ENCODE data around the gene SINHCAF.
"Not testable (repeated sequence)": the region's sequence is repeated elsewhere in the genome, so short reads cannot be mapped to it uniquely, and the experiment has no call there.

The SINHCAF gene

DNA sequence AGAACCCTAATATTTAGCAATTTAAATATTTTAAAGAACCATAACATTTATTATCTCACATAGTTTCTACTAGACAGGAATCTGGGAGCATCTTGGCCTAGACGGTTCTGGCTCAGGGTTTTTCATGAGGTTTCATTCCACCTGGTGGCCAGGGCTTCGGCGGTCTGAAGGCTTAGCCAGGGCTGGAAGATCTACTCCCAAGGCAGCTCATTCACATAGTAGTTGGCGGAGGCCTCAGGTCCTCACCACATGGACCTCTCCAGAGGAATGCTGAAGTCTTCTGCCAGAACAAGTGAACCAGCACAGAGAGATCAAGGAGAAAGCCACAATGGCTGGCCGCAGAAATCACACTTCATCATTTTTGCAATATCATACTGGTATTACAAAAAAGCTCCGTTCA lies 68.2 kb downstream of the SINHCAF start:
- H3K9ac ChIP-seq (ENCODE audit: low read depth, low read length) = no peak overlapping the region
- no peaks in the 10 kb centered on the region for H3K9me3 ChIP-seq (replicated peaks; ENCODE audit: low read length)
- H3K27me3 ChIP-seq (ENCODE audit: control insufficient read depth, insufficient read depth, low read length) = peaks cover 9% of the 10 kb centered on the region
- no peak overlapping the region for H3K4me3 ChIP-seq (ENCODE audit: low read length)
- no peak overlapping the region for H3K4me2 ChIP-seq (ENCODE audit: low read length)
- H3K36me3 ChIP-seq (ENCODE audit: insufficient read depth, low read length) = no peaks in the 10 kb centered on the region
- H3K4me1 ChIP-seq (ENCODE audit: control insufficient read depth, insufficient read depth, low read length) = no peaks in the 10 kb centered on the region

DNA sequence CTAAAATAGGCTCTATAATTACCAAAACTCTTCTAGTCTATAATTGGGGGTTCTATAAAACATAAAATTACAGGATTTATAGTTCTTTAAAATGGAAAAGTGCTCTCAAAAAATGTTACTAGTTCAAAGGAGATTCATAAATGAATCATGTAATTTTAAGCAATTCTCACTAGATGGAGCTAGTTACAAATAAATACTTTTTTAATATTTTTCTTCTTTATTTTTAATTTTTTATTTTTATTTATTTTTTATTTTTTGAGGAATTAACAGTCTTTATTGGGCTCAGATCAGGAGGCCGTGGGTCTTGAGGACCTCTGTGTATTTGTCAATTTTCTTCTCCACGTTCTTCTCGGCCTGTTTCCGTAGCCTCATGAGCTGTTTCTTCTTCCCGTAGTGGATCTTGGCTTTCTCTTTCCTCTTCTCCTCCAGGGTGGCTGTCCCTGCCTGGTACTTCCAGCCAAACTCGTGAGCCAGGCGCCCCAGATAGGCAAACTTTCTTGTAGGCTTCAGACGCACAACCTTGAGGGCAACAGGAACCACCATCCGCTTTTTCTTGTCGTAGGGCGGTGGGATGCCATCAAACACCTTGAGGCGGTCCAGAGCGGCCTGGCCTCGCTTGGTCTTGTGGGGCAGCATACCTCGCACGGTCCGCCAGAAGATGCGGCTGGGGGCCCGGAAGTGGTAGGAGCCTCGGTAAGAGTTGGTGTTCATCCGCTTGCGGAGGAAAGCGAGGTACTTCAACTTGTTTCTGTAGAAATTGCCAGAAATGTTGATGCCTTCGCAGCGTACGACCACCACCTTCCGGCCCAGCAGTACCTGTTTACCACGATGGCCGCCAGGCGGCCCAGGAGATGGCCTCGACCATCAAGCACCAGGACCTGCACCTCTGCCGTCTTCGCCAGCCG lies 74.0 kb downstream of the SINHCAF start:
- Histone ChIP-seq H3K27me3 (ENCODE audit: control insufficient read depth, insufficient read depth, low read length) (peaks cover 14% of the 10 kb centered on the region), H3K4me2 (ENCODE audit: low read length) (peak overlapping the region; percentile 37)
- not testable (repeated sequence) for H3K4me1 ChIP-seq (ENCODE audit: control insufficient read depth, insufficient read depth, low read length); H3K9ac ChIP-seq (ENCODE audit: low read depth, low read length); H3K4me3 ChIP-seq (ENCODE audit: low read length); H3K9me3 ChIP-seq (replicated peaks; ENCODE audit: low read length); H3K36me3 ChIP-seq (ENCODE audit: insufficient read depth, low read length)

DNA sequence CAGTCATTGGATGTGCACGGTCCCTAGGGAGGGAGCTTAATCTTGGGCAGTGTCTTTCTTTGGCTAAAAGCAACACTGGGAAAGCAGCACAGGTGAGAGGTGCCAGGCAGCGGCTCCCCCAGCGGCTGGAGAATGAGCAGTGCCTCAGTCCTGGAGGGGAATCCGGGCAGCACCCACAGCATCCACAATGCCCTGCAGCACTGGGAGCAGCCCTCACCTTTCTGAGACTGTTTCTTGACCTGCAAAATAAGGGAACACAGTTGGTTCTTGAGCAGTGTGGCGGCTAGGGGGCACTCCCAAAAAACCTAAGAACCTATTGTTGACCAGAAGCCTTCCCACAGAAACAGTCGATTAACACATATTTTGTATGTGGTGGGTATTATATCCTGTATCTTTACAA lies 75.8 kb downstream of the SINHCAF start:
- no peaks in the 10 kb centered on the region for H3K36me3 ChIP-seq (ENCODE audit: insufficient read depth, low read length)
- no peak overlapping the region for H3K4me3 ChIP-seq (ENCODE audit: low read length)
- H3K27me3 ChIP-seq (ENCODE audit: control insufficient read depth, insufficient read depth, low read length) = peaks cover 14% of the 10 kb centered on the region
- no peak overlapping the region for H3K9ac ChIP-seq (ENCODE audit: low read depth, low read length)
- peaks cover 4% of the 10 kb centered on the region for H3K4me1 ChIP-seq (ENCODE audit: control insufficient read depth, insufficient read depth, low read length)
- H3K9me3 ChIP-seq (replicated peaks; ENCODE audit: low read length) = no peaks in the 10 kb centered on the region
- H3K4me2 ChIP-seq (ENCODE audit: low read length) = no peak overlapping the region

DNA sequence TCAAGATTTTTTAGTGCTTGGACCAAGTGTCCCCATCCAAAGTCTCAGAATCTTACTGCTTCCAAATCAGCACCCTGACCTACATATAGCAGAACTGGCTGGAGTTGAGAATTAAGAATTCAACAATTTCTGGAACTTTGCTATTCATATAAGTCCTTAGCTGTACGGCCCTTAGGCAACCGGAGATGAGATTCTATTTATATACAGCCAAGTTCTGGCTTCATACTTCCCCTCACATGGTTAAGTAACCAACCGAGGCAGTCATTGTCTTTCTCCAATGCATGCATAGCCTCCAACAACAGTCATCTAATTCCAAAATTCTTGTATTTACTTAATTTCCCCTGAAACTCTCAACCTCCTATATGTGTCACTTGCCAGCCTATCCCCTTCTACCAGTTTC lies 76.6 kb downstream of the SINHCAF start:
- Histone ChIP-seq H3K4me2 (ENCODE audit: low read length) (no peak overlapping the region), H3K4me1 (ENCODE audit: control insufficient read depth, insufficient read depth, low read length) (peaks cover 4% of the 10 kb centered on the region), H3K9me3 (replicated peaks; ENCODE audit: low read length) (no peaks in the 10 kb centered on the region), H3K9ac (ENCODE audit: low read depth, low read length) (no peak overlapping the region), H3K4me3 (ENCODE audit: low read length) (no peak overlapping the region), H3K27me3 (ENCODE audit: control insufficient read depth, insufficient read depth, low read length) (peaks cover 17% of the 10 kb centered on the region), H3K36me3 (ENCODE audit: insufficient read depth, low read length) (no peaks in the 10 kb centered on the region)

DNA sequence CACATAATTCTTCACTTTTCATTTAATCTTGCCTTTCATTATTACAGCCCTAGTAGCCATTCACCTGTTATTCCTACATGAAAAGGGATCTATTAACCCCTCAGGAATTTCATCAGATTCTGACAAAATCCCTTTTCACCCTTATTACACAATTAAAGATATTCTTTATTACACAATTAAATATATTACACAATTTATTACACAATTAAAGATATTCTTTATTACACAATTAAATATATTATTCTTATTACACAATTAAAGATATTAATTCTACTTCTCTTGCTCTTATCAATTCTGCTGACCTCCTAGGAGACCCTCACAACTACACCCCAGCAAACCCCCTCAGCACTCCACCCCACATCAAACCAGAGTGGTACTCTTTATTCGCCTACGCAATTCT lies 77.1 kb downstream of the SINHCAF start:
- H3K36me3 ChIP-seq (ENCODE audit: insufficient read depth, low read length) = no peaks in the 10 kb centered on the region
- no peak overlapping the region for H3K4me3 ChIP-seq (ENCODE audit: low read length)
- H3K4me2 ChIP-seq (ENCODE audit: low read length) = no peak overlapping the region
- no peak overlapping the region for H3K9ac ChIP-seq (ENCODE audit: low read depth, low read length)
- peaks cover 14% of the 10 kb centered on the region for H3K27me3 ChIP-seq (ENCODE audit: control insufficient read depth, insufficient read depth, low read length)
- peaks cover 4% of the 10 kb centered on the region for H3K4me1 ChIP-seq (ENCODE audit: control insufficient read depth, insufficient read depth, low read length)
- no peaks in the 10 kb centered on the region for H3K9me3 ChIP-seq (replicated peaks; ENCODE audit: low read length)

DNA sequence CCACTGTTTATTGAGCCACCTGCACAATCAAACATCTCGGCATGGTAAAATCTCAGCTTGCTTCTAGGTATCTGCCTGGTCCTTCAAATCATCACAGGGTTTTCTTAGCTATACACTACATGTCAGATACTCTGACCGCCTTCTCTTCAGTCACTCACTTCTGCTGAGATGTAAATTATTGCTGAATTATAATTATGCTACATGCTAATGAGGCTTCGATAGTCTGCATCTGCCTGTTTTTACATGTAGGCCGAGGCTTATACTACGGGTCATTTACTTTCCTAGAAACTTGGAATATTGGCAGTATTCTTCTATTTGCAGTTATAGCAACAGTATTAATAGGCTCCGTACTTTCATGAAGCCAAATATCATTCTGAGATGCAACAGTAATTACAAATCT lies 77.6 kb downstream of the SINHCAF start:
- Histone ChIP-seq H3K4me1 (ENCODE audit: control insufficient read depth, insufficient read depth, low read length) (peaks cover 4% of the 10 kb centered on the region), H3K4me2 (ENCODE audit: low read length) (no peak overlapping the region), H3K36me3 (ENCODE audit: insufficient read depth, low read length) (no peaks in the 10 kb centered on the region), H3K9ac (ENCODE audit: low read depth, low read length) (no peak overlapping the region), H3K9me3 (replicated peaks; ENCODE audit: low read length) (no peaks in the 10 kb centered on the region), H3K4me3 (ENCODE audit: low read length) (no peak overlapping the region), H3K27me3 (ENCODE audit: control insufficient read depth, insufficient read depth, low read length) (peaks cover 10% of the 10 kb centered on the region)

DNA sequence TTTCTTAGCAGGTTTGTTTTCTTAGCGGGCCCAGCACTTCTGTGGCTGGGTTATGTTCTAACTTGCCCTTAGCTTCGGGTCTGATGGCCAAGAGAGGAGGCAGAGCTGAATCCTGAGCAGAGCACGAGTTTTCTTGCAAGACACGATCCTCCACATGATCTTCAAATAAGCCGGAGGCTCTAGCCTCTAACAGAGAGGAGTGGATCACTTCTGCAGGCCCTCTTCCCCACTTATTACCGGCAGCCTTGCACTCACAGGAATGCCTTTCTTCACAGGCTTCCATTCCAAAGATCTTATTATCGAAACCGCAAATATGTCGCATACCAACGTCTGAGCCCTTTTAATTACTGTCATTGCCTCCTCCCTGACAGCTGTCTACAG lies 79.5 kb downstream of the SINHCAF start:
- Histone ChIP-seq H3K4me1 (ENCODE audit: control insufficient read depth, insufficient read depth, low read length) (peaks cover 4% of the 10 kb centered on the region), H3K4me3 (ENCODE audit: low read length) (no peak overlapping the region), H3K9ac (ENCODE audit: low read depth, low read length) (no peak overlapping the region), H3K36me3 (ENCODE audit: insufficient read depth, low read length) (no peaks in the 10 kb centered on the region), H3K27me3 (ENCODE audit: control insufficient read depth, insufficient read depth, low read length) (peaks cover 22% of the 10 kb centered on the region), H3K4me2 (ENCODE audit: low read length) (no peak overlapping the region), H3K9me3 (replicated peaks; ENCODE audit: low read length) (no peaks in the 10 kb centered on the region)

DNA sequence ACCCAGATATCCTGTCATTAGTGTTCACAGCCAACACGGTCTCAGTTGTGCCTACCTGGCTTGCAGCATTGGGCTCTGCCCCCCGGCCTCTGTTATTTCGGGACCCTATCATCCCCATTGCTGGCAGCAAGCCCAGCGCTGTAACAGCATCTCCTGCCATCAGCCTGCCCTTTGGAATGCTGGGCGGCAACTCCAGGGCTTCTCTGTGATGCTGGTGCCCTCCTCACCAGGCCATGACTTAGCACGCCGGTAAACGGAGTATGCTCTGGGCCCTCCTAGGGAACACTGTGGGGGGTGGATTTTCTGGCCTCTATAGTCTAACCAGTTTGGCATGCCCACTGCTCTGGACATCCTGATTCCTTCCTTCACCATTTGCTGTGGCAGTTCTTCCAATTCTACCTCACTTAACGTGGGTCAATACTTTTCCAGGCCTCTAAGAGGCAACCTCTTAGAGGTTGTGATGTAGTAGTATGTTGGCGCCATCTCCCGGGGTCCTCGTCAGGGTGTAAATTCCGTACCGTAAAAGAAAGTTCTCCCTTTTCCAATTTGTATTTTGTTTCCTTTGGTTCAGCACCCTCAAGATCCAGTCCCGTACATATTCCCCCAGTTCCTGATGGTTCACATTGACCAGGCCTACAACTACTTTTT lies 80.0 kb downstream of the SINHCAF start:
- Histone ChIP-seq H3K4me1 (ENCODE audit: control insufficient read depth, insufficient read depth, low read length) (peaks cover 4% of the 10 kb centered on the region), H3K4me2 (ENCODE audit: low read length) (no peak overlapping the region), H3K27me3 (ENCODE audit: control insufficient read depth, insufficient read depth, low read length) (peaks cover 27% of the 10 kb centered on the region), H3K9me3 (replicated peaks; ENCODE audit: low read length) (no peaks in the 10 kb centered on the region), H3K9ac (ENCODE audit: low read depth, low read length) (no peak overlapping the region), H3K36me3 (ENCODE audit: insufficient read depth, low read length) (no peaks in the 10 kb centered on the region), H3K4me3 (ENCODE audit: low read length) (no peak overlapping the region)

DNA sequence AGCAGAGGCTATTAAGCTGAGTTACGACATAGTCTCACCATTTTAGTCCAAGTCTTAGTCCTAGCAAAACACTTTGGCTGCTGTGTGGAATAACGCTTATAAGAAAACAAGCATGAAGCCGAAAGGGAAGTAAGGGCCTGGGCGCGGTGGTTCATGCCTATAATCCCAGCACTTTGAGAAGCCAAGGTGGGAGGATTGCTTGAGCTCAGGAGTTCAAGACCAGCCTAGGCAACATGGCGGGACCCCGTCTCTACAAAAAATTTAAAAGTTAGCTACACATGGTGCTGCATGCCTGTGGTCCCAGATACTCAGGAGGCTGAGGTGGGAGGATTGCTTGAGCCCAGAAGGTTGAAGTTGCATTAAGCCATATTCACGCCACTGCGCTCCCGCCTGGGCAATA lies 83.5 kb downstream of the SINHCAF start:
- H3K9ac ChIP-seq (ENCODE audit: low read depth, low read length); H3K4me3 ChIP-seq (ENCODE audit: low read length); H3K4me1 ChIP-seq (ENCODE audit: control insufficient read depth, insufficient read depth, low read length); H3K9me3 ChIP-seq (replicated peaks; ENCODE audit: low read length); H3K4me2 ChIP-seq (ENCODE audit: low read length); H3K36me3 ChIP-seq (ENCODE audit: insufficient read depth, low read length): not testable (repeated sequence)
- H3K27me3 ChIP-seq (ENCODE audit: control insufficient read depth, insufficient read depth, low read length) = peaks cover 38% of the 10 kb centered on the region

DNA sequence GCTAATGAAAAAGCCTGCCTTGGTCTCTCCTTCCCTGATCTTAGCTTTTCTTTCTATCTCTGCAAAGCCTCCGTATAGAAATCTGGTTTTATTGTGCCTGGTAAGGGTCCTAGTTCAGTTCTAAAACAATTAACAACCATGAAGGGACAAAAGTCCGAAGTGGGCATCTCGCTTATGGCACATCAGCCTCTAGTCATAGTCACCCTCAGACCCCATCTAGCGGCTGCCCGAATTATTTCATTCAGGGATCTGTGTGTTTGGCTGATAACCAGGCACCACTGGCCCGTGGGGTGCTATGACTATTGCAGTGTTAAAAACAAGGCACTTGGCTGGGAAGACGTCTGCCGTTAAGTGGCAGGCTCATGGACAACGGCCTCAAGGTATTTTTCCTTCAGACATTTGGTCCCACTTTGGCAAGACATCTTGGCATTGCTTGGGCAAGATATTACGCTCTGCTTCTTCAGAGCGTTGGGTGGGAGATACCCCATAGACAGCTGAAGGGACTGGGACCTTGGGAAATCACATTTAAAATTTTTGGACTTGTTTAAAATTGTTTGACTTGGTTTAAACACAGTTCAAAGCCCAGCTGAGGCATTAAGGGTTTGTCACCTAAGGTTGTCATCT lies 87.1 kb downstream of the SINHCAF start:
- Histone ChIP-seq H3K9me3 (replicated peaks; ENCODE audit: low read length) (no peaks in the 10 kb centered on the region), H3K9ac (ENCODE audit: low read depth, low read length) (no peak overlapping the region), H3K4me3 (ENCODE audit: low read length) (peak overlapping the region; percentile 52), H3K36me3 (ENCODE audit: insufficient read depth, low read length) (no peaks in the 10 kb centered on the region), H3K4me1 (ENCODE audit: control insufficient read depth, insufficient read depth, low read length) (no peaks in the 10 kb centered on the region), H3K27me3 (ENCODE audit: control insufficient read depth, insufficient read depth, low read length) (peaks cover 69% of the 10 kb centered on the region), H3K4me2 (ENCODE audit: low read length) (peak overlapping the region; percentile 57)

DNA sequence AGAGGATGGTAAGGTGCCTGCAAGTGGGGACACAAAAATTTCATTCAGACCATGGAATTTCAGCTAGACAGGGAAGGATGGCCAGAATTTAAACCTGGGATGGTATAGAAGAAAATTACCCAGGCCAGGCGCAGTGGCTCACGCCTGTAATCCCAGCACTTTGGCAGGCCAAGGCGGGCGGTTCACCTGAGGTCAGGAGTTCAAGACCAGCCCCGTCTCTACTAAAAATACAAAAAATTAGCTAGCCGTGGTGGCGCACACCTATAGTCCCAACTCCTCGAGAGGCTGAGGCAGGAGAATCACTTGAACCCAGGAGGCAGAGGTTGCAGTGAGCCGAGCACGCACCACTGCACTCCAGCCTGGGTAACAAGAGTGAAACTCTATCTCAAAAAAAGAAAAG lies 87.6 kb downstream of the SINHCAF start:
- H3K27me3 ChIP-seq (ENCODE audit: control insufficient read depth, insufficient read depth, low read length) = peaks cover 74% of the 10 kb centered on the region
- H3K9ac ChIP-seq (ENCODE audit: low read depth, low read length); H3K9me3 ChIP-seq (replicated peaks; ENCODE audit: low read length); H3K36me3 ChIP-seq (ENCODE audit: insufficient read depth, low read length); H3K4me1 ChIP-seq (ENCODE audit: control insufficient read depth, insufficient read depth, low read length): not testable (repeated sequence)
- peak overlapping the region; percentile 57 for H3K4me2 ChIP-seq (ENCODE audit: low read length)
- H3K4me3 ChIP-seq (ENCODE audit: low read length) = peak overlapping the region; percentile 52
